Peyer's patch (tissue), 4 donors: ENCODE results near the gene PRR16. TPM values are rescaled to one million over a fixed set of nuclear protein-coding genes. Genes with fewer than 3 reads are reported as not detected.

Experiments
- DNase-seq, 3 donors: peaks; one replicate each; pipeline ENCODE4 v3.0.0-alpha.2; 2017 to 2019
- H3K27ac ChIP-seq, 4 donors: fragments of 200-600 bp; sonication (generic); one replicate each; pipeline ENCODE4 v1.5.1; 2016 to 2019
- H3K27me3 ChIP-seq, 2 donors: fragments of 200-600 bp; sonication (generic); one replicate each; pipeline ENCODE4 v1.5.1; 2019
- H3K36me3 ChIP-seq, 3 donors: fragments of 200-600 bp; sonication (generic); one replicate each; pipeline ENCODE4 v1.5.1; 2016 to 2019
- H3K4me1 ChIP-seq, 4 donors: fragments of 200-600 bp; sonication (generic); one replicate each; pipeline ENCODE4 v1.5.1; 2016 to 2019
- H3K4me3 ChIP-seq, 4 donors: fragments of 200-600 bp; sonication (generic); 1 replicate in 3 of 4; 2 replicates in 1 of 4; pipeline ENCODE4 v1.5.1; 2016 to 2019; ENCODE audit warnings: mild to moderate bottlenecking in 1 of 4
- H3K9me3 ChIP-seq, 4 donors: fragments of 200-600 bp; sonication (generic); one replicate each; pipeline ENCODE4 v1.5.1; 2016 to 2019; ENCODE audit warnings: mild to moderate bottlenecking in 1 of 4
- POLR2A ChIP-seq, 2 donors: fragments of 450-650 bp; IDR thresholded peaks; one replicate each; pipeline ENCODE4 v1.5.1; 2017; ENCODE audit warnings: antibody characterized with exemption in 2 of 2, mild to moderate bottlenecking in 2 of 2, moderate library complexity in 2 of 2
- total RNA-seq, 4 donors: library from RNA; depleted of rRNA; stranded (reverse); fragments of >200 nt; gene quantifications; one replicate each; pipeline ENCODE4 v1.1.0, GENCODE V29; 2016
- TF ChIP-seq, protein P1 (sequence below), 6 experiments: fragments of 450-650 bp in 4 of 6; fragments of 200-600 bp in 2 of 6; sonication (generic) in 1 of 6; IDR thresholded peaks; one replicate each; pipeline ENCODE4 v1.5.1; 2017 to 2019; ENCODE audit warnings: antibody characterized with exemption in 6 of 6, mild to moderate bottlenecking in 3 of 6, moderate library complexity in 1 of 6

PRR16 gene
- total RNA-seq, 4 donors from 2014 or later: 2.9 to 37.1 (median 3.8) TPM

DNA sequence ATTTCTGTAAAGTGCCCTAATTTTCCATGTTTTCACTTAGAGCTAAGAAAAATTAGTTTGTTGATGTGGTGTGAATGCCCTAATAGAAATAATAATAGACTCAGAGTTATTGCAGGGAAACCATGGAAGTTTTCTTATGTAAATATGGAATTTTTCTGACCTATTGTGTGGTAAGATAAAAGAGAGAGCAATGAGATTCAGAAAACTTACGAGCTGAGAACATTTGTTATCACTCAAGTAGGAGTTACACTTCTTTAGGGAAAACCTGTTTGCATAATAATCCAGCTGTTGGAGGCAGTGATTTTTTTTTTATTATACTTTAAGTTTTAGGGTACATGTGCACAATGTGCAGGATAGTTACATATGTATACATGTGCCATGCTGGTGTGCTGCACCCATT lies 39.2 kb downstream of the PRR16 start:
- H3K4me1 ChIP-seq: no peaks in the 10 kb centered on the region
- H3K36me3 ChIP-seq: no peaks in the 10 kb centered on the region

GRCh38 chr5:120504057-120504456 lies 40.0 kb downstream of the PRR16 start:
- TF ChIP-seq, protein P1, sequence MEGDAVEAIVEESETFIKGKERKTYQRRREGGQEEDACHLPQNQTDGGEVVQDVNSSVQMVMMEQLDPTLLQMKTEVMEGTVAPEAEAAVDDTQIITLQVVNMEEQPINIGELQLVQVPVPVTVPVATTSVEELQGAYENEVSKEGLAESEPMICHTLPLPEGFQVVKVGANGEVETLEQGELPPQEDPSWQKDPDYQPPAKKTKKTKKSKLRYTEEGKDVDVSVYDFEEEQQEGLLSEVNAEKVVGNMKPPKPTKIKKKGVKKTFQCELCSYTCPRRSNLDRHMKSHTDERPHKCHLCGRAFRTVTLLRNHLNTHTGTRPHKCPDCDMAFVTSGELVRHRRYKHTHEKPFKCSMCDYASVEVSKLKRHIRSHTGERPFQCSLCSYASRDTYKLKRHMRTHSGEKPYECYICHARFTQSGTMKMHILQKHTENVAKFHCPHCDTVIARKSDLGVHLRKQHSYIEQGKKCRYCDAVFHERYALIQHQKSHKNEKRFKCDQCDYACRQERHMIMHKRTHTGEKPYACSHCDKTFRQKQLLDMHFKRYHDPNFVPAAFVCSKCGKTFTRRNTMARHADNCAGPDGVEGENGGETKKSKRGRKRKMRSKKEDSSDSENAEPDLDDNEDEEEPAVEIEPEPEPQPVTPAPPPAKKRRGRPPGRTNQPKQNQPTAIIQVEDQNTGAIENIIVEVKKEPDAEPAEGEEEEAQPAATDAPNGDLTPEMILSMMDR (IDR thresholded peaks at IDR 0.05): no peak
- TF ChIP-seq POLR2A (IDR thresholded peaks at IDR 0.05): no peak
- H3K4me1 ChIP-seq: no peaks in the 10 kb centered on the region

More for the DNA sequence above, 39.2 kb downstream of the PRR16 start:
- no peaks in the 10 kb centered on the region for H3K9me3 ChIP-seq
- no peaks in the 10 kb centered on the region for H3K27me3 ChIP-seq
- no peak overlapping the region for H3K4me3 ChIP-seq
- no peak overlapping the region for H3K27ac ChIP-seq
- no peak for TF ChIP-seq POLR2A (IDR thresholded peaks at IDR 0.05)
- TF ChIP-seq, protein P1 (IDR thresholded peaks at IDR 0.05): no peak
- DNase-seq: no peak

DNA sequence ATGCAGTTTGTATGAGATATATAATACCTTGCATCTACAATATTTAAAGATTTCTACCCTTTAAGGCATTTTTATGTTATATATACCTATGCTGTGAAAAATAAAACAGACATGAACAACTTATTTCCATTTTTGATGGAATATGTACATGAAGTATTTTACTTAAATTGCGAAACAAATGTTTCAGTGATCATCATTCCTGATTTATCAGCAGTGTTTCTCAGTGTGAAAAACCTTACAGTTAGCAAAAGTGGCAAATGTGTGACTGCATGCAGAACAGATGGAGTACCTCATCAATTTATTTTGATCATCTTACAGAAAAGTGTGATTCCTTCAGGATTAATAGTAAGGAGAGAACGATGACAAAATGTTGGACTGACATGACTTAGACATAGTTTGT lies 43.1 kb downstream of the PRR16 start:
- TF ChIP-seq POLR2A (IDR thresholded peaks at IDR 0.05): no peak
- TF ChIP-seq, protein P1 (IDR thresholded peaks at IDR 0.05): no peak
- H3K4me3 ChIP-seq: no peak overlapping the region
- no peak for DNase-seq

More at GRCh38 chr5:120504057-120504456, 40.0 kb downstream of the PRR16 start:
- Histone ChIP-seq H3K9me3 (no peaks in the 10 kb centered on the region), H3K27ac (no peak overlapping the region), H3K27me3 (no peaks in the 10 kb centered on the region), H3K36me3 (no peaks in the 10 kb centered on the region), H3K4me3 (no peak overlapping the region)
- DNase-seq: no peak

DNA sequence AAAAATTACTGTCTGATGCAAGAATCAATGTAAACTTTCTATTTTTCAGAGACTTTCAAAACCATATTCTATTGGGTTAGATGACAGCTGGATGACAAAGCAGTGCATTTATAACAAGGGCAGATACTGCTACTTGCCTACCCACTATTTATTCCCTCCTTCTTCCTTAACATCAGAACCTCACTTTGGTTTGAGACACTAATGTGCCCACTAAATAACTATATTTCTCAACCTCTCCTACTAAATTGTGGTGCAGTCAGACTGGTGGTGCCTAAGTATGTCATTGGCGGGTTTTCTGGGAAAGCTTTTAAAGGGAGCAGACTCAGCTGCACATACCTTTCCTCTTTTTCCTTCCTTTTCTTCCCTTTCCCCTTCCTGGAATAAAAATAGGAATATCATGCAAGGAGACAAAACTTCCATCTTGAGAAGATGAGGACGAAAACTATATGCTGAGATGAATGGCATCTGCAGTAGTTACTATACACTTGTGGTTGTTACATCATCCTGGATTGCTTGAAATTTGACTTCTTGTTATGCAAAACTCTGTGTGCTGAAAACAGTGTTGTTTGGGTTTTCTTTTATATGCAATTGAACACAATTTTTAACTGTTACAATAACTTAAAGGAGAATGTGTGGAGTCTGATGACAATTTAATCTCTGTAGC lies 43.8 kb downstream of the PRR16 start:
- DNase-seq: no peak
- Histone ChIP-seq H3K4me1 (no peaks in the 10 kb centered on the region), H3K27me3 (no peaks in the 10 kb centered on the region), H3K4me3 (no peak overlapping the region), H3K9me3 (no peaks in the 10 kb centered on the region), H3K36me3 (no peaks in the 10 kb centered on the region), H3K27ac (no peak overlapping the region)
- TF ChIP-seq POLR2A (IDR thresholded peaks at IDR 0.05): no peak
- TF ChIP-seq, protein P1 (IDR thresholded peaks at IDR 0.05): no peak

More for the DNA sequence above, 43.1 kb downstream of the PRR16 start:
- H3K27ac ChIP-seq: no peak overlapping the region
- no peaks in the 10 kb centered on the region for H3K36me3 ChIP-seq
- H3K9me3 ChIP-seq: no peaks in the 10 kb centered on the region
- H3K27me3 ChIP-seq: no peaks in the 10 kb centered on the region
- H3K4me1 ChIP-seq: no peaks in the 10 kb centered on the region

DNA sequence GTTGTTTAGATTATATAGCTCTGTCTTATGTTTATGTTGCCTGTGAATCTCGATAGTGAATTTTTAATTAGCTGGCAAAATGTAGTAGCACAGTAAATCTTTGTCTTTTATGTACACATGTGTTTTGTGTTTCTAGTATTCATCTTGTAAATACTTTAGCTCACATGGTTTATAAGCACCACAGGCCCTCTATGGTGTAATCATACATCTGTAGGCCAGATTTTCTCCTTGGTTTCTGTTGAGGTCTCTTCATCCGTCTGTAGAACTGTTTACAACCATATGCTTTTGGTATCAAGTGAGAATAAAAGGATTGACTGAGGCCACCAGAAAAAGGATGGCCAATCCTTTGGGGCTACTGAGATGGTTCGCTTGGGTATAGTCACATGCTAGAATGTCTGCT lies 45.0 kb downstream of the PRR16 start:
- TF ChIP-seq POLR2A (IDR thresholded peaks at IDR 0.05): no peak
- H3K9me3 ChIP-seq: no peaks in the 10 kb centered on the region
- H3K4me3 ChIP-seq: no peak overlapping the region
- no peak overlapping the region for H3K27ac ChIP-seq
- no peaks in the 10 kb centered on the region for H3K27me3 ChIP-seq
- H3K36me3 ChIP-seq: no peaks in the 10 kb centered on the region
- no peaks in the 10 kb centered on the region for H3K4me1 ChIP-seq
- no peak for DNase-seq

DNA sequence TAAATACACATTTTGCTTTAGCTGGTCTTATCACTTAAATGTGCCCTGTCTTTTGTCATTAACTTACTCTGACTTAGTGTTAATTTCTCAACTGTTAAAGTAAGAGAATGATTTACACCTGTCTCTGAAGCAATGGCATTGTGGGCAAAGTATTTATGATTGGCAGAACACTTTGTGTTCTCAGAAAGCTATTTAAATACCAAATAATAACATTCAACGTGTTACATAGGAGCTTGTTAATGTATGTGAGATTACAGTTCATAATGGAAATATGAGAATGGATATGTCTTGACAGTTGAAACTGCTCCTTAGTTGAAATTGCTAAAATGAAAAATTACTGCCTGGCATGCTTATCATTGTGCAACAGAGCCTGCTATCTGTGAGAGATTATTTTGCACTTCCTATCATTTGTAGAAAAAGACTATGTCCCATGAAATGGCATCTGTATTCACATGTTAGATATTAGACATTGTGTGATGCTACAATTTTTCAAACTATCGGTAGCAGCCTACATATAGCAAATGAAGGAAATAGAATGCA lies 46.1 kb downstream of the PRR16 start:
- Histone ChIP-seq H3K4me1 (no peaks in the 10 kb centered on the region), H3K9me3 (no peaks in the 10 kb centered on the region), H3K4me3 (no peak overlapping the region), H3K36me3 (no peaks in the 10 kb centered on the region), H3K27me3 (no peaks in the 10 kb centered on the region), H3K27ac (no peak overlapping the region)
- DNase-seq: no peak
- TF ChIP-seq, protein P1 (IDR thresholded peaks at IDR 0.05): no peak
- TF ChIP-seq POLR2A (IDR thresholded peaks at IDR 0.05): no peak
